ENCODE results near the gene TOPAZ1.

Gene TOPAZ1

GRCh38 chr3:44241706-44242105 is at the start of gene TOPAZ1:
TOPAZ1 (plus strand) TSS chr3:44241886; CDS start chr3:44242054, 168 bp downstream.
- DNase-seq: no peak

DNA sequence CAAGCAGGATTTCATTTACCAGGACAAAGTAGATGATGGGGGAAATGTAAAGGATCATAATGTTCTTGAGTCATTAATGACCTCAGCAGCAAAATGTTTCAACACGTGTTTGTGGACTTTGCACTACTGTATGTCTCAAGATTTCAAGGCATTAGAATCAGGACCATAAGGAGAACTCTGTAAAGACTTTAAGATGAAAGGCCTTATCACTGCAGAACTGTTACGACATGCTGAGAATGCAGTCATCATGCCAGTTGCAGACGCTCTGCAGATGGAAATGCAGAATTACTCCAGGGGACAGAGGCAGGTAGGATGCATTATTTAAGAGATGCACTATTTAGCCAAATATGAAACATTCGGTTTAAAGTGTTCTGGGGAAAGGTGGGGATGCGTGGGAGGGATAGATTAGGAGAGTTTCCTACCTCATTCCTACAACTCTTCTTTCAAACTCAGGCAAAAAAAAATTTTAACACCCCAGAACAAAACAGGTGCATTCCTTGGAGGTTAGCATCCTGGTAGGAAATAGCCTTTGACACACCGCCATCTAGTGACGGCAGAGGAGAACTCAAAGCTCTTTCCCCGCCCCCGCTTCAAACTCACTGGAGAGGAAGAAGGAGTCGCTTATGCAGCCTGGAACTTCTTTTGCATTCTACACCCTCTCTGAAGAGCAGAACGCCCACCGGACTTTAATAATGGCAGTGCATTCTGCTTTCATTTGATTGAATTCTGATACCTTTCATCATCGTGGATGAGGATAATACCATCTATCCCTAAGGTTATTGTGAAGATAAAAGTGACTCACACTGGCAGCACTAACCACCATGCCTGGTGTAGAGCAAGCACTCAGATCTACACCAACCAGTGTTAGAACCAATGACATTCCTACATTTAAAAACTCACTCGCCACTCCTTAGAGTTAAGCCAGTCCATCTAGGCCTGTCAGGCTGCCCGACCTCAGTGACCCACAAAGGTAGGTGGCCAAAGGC is 43.1 kb upstream of the TOPAZ1 start:
- peak; percentile 60 for DNase-seq

- DNase-seq: no peak
These were observed 35.4 kb upstream of the TOPAZ1 start for GRCh38 chr3:44206261-44206660.

DNA sequence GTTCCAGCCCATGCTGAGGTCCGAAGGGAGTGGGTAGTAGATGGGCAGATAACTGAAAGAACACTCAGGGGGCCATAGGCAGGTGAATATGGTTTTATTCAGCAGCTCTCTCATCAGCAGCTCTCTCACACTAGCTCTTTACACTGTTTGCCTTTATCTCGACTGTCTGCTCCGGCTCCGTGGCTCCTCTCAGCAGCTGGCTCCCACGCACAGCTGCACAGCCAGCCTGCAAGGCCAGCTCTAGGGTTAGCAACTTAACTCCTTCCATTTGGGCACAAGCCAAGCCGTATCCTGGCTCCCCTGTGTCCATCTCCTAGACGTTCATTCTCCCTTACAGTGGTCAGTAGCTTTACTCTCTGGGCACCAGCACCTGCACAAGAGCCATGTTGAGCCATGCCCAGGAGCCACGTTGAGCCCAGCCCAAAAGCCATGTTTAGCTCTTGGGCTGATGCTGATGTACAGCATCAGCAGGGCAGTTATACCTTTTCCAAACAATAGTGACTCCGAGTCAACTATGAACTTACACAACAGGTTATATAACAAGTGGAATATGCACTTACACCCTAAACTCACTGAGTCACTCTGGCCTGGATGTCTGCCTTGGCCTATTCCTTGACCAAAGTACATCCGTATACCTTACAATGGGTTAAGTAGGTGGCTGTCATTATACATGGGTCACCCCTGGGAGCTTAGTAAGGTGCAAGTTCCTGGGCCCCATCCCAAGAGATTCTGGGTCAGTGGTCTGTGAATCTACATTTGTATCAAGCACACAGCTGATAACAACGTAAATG is 34.6 kb upstream of the TOPAZ1 start:
- no peak for DNase-seq

GRCh38 chr3:44208086-44208485 is 33.6 kb upstream of the TOPAZ1 start:
- no peak for DNase-seq

GRCh38 chr3:44208568-44208967 is 33.1 kb upstream of the TOPAZ1 start:
- DNase-seq: no peak

- no peak for DNase-seq
These were observed 30.7 kb upstream of the TOPAZ1 start for GRCh38 chr3:44210967-44211366.

GRCh38 chr3:44222337-44222736 is 19.3 kb upstream of the TOPAZ1 start:
- DNase-seq: no peak

DNA sequence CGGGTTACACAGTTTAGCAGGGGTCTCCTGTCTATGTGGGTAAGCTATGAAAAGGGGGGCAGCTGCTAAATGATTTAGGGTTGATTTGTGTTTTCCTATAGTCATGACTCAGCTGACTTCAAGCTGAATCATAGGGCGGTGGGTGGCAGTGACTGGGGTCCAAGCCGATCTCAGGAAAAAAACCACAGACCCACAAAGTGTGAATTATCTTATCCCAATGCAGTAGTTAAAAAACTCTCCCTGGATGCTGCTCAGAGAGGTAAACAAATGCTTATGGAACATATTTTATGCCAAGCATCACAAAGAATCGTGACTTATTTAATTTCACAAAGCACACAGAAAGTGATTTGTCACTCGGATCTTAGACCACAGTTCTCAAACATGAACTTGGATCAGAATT is 18.4 kb upstream of the TOPAZ1 start:
- no peak for DNase-seq

DNA sequence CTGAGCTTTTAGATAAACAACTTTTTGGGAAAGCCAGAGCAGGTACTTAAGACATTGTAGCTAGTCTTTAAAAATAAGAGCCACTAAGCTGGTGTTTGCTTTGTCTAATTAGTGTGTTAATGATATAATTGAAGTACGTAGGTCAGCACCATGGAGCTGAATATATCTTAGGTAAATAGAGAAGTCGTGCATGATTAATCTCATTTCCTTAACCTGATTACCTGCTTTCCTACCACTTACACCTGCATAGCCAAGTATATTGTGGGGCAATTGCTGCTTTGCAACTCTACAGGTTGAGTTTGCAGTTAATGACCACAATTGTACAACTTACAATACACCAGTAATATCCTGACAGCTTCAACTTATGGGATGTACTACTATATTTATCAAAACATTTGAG is 17.6 kb upstream of the TOPAZ1 start:
- no peak for DNase-seq

DNA sequence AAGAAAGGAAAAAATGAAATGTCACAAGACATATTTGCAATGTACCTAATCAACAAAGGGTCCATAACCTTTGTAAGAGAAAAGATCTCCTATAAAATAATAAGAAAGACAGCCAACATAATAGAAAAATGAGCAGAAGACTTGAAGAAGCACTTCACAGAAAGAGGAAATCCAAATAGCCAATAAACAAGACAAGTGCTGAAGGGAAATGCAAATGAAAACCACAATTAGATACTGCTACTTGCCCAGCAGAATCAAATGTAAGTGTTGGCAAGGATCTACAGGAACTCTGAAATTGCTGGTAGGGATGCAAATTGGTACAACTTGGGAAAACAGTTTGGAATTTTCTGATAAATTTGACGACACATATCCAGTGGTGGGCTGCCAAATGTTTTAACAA is 15.1 kb upstream of the TOPAZ1 start:
- DNase-seq: no peak

GRCh38 chr3:44227632-44228031 is 14.1 kb upstream of the TOPAZ1 start:
- DNase-seq: no peak

DNA sequence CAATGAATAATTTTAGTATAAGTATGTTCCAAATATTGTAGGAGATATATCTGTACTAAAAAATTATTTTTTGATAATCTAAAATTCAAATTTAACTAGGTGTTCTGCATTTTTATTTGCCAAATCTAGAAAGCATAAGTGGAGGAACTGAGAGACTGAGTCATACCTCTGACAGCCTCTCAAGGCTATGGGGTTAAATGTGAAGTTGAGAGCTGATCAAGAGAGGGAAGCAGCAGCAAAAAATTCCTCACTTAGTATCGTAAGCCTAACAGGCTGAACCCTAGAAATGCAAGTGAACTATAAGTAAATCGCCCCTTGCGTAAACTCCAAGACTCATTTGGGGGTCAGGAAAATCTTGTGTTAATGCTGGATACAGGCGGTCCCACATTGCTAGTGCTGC is 12.8 kb upstream of the TOPAZ1 start:
- DNase-seq: no peak

DNA sequence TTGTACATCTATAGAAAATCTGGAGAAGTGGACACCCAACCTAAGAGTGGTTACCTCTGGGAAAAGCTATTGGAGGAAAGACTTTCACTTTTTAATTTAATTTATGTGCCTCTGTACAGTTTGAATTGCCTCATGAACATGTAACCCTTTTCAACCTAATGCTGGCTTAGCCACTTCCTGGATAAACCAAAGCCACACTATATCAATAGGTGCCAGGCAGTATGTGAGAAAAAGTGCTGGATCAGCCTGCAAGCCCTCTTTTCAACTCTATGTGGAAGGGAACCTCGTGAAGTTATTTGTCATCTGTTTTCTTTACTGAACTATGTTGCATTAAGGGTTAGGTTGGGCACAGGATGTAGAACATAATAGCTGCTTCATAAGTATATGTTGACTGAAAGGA is 9.3 kb upstream of the TOPAZ1 start:
- DNase-seq: no peak

GRCh38 chr3:44234648-44235268 is 6.9 kb upstream of the TOPAZ1 start:
- DNase-seq: no peak

GRCh38 chr3:44235604-44236484 is 5.8 kb upstream of the TOPAZ1 start:
- peak; percentile 57 for DNase-seq

- no peak for DNase-seq
These were observed 5.2 kb upstream of the TOPAZ1 start for GRCh38 chr3:44236485-44236908.

DNA sequence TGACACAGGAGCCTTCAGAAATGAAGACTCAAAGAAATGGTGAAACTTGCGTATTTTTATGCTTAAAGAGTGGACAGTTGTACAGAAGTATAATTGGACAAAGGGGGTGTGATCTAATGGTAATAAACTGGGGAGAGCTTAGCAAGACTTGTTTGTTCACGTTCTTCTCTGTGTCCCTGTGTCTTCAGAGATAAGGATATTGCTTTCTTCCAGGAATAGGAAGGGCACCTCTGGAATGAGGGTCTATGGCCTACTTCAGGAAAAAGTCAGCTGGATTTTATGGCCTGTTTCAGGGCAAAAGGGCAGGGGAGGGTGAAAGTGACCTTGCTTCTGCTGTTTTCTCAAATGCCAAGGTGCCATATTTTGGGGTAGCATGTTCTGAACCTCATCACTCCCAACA is 4.5 kb upstream of the TOPAZ1 start:
- DNase-seq: no peak

DNA sequence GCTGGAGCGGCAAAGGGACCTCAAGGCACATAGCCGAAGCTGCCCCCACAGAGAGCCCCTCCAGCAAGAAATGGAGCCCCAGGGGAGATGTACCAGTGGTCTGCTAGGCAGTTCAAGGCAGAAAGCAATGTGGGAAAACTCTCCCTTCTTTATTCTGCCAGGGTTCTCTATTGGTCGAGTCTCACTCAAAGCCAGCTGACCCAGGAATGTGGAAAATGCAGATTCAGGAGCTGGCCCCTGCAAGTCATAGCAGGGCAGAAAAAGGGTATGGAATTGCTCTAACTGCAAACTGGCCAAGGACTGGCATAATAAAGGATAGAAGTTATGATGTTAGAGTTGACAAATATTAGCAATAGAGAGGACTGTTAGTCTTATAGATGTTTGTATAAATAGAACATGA is 4.0 kb upstream of the TOPAZ1 start:
- no peak for DNase-seq

DNA sequence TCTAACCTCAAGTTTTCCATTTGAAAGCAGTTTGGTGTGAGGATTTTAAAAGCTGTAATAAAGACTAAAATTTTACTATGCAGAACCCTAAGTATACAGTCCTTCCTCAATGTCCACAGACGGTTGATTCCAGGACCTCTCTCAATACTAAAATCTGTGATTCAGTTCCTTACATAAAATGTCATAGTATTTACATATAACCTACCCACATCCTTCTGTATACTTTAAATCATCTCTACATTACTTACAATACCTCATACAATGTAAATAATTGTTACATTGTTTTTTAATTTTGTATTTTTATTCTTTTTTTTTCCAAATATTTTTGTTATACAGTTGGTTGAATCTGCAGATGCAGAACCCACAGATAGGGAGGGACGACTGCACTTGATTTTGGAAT is 2.8 kb upstream of the TOPAZ1 start:
- DNase-seq: no peak

GRCh38 chr3:44240061-44240460 is 1.6 kb upstream of the TOPAZ1 start:
- no peak for DNase-seq

DNA sequence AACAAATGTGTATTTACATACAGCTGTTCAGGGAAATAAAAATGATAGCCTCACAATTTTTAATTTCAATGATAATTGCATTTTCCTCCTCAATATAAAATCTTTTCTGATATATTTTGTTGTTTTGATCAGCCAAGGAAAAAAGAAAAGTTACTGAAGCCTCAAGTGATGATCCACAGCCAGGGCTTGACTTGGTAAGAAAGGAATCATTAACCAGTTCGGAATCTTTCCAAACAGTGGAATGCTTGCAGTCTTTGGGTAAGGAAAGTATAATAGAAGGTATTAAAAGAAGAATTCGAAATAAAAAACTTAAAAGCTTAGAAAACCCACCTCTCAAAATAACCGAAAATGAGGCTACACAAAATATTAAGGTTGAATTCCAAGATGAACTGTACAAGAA is 1.0 kb downstream of the TOPAZ1 start:
- no peak for DNase-seq

Data from activated CD8-positive, alpha-beta memory T cell treated with anti-CD3 and anti-CD28 coated beads, Interleukin-2, amount 50 U/mL, for 4 hours (primary cell).